GM19324 (cell line): Measurements from ENCODE around the gene VPS39.
"Not testable (repeated sequence)": the region's sequence is repeated elsewhere in the genome, so short reads cannot be mapped to it uniquely, and the experiment has no call there.

Source experiments
- ATAC-seq: cut with Tn5 transposase; IDR thresholded peaks from one replicate; pipeline ENCODE4 v1.9.1; 2021; ENCODE audit warnings: mild to moderate bottlenecking, moderate library complexity; ENCODE audit not compliant: unreplicated experiment, low FRiP score

The VPS39 gene, protein sequence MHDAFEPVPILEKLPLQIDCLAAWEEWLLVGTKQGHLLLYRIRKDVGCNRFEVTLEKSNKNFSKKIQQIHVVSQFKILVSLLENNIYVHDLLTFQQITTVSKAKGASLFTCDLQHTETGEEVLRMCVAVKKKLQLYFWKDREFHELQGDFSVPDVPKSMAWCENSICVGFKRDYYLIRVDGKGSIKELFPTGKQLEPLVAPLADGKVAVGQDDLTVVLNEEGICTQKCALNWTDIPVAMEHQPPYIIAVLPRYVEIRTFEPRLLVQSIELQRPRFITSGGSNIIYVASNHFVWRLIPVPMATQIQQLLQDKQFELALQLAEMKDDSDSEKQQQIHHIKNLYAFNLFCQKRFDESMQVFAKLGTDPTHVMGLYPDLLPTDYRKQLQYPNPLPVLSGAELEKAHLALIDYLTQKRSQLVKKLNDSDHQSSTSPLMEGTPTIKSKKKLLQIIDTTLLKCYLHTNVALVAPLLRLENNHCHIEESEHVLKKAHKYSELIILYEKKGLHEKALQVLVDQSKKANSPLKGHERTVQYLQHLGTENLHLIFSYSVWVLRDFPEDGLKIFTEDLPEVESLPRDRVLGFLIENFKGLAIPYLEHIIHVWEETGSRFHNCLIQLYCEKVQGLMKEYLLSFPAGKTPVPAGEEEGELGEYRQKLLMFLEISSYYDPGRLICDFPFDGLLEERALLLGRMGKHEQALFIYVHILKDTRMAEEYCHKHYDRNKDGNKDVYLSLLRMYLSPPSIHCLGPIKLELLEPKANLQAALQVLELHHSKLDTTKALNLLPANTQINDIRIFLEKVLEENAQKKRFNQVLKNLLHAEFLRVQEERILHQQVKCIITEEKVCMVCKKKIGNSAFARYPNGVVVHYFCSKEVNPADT

DNA sequence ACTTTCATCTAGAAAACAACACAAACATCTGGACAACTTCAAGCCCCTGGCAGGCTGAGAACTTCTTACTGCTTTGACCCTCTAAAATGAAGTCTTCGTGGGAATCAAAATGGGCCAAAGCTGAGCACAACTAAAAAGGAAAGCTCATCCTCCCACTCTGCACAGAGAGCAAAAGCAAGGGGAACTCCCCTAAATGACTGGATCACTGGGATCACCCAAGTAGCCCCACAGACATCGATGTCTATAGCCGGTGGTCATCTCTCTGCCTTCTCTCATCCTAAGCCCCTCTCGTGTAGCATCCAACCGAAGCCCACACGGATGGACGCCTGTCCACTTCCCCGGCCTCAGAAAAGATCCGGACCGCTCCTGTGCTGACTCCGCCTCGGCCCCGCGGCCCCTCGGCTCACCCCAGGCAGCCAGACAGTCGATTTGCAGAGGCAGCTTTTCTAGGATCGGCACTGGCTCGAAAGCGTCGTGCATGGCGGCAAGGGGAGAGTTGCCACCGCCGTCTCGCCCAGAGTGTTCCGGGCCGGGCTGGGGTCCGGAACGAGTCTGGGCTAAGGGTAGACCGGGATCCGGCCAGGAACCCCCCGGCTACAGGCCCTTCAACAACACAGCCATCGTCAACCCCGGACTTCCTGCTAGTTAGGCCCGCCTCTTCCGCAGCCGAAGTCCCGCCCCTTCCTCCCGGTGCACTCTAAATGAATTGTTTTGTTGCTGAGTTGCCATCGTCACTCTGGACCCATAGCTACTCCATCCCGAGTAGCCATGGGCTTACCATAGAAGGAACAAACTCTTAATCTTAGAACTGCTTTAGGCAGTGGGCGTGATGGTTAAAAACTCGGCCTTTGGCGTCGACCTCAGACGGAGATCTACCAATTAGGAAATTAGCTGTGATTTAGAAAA is at the start of gene VPS39:
TSS of gene VPS39 (minus strand) at position 631 of the 906 bp plus-strand sequence. CDS start at position 480, 151 bp downstream.
- ATAC-seq, result peak; percentile 85

DNA sequence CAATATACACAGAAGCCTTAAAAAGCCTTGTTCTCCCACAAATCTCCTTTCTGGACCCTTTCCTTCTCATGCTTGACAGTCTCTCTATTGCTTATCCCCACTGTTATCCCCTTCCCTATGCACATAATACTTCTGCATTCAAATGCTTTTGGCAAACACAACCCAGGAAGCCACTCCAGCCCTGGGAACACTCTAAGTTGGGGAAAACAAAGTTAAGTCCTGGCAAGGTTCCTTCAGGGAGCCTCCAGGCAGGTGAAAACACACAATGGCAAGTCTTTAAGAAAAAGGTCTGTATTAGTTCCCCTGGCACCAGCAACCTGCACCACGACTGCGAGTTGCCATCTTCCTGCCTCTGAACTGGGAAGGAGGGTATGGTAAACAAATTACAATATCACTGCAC is 45.2 kb upstream of the VPS39 start:
- no peak for ATAC-seq

DNA sequence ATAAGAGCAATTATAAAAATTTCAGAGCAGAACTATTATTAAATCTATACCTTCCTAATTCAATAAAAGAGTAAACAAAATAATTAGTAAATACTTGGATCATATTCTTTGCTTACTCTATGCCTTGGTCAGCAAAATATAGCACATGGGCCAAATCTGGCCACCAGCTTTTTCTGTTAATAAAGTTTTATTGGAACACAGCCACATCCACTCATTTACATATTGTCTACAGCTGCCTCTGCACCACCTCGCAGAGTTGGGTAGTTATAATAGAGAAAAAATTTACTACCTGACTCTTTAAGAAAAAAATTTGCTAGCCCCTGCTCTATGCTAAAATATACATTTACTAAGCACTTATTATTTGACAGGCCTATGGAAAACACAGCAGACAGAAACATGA is 32.7 kb upstream of the VPS39 start:
- no peak for ATAC-seq

DNA sequence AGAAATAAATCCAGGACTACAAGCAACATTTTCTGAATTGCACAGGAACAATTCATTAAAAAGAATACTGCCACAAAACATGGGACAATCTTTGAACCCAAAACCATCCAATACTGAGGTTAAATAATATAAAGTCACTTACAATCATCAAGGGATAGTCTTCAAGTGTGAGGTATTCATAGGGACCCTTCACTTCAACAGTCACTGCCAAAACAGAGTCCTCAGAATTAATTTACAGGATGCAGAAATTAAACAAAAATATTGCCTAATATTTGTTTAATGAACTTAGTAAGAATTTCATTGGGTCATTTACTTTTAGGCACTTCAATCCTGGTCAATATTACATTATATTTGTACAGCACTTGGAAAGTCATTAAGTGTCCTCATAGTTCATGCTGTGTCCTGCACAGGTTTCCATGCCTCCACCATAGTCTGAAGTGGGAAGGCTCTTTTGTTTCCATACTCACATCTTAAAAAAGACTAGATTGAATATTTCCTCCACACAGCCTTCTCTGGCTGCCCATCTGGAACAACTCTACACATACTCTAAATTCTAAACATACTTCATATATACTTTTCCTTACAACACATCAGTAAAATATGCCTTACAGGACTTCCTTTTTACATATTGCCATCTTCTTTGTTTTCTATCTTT is 31.6 kb upstream of the VPS39 start:
- ATAC-seq, result no peak

DNA sequence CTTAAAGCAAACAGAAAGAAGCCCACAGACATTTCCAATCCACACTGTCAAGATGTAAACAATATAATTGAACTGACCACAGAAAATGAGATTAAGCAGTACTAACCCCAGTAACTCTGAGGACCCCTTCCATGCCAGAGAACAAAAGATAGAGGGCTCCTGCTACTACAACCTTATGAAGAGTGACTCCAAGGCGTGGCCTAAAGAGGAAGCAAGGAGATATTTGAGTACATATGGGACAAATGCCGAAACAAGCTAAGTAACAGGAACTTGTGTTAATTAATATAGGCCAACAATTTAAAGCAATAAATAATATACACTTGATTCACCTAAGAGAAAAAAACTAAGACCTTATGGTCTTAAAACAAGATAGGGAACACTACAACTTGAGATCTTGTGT is 25.0 kb upstream of the VPS39 start:
- ATAC-seq, result no peak

DNA sequence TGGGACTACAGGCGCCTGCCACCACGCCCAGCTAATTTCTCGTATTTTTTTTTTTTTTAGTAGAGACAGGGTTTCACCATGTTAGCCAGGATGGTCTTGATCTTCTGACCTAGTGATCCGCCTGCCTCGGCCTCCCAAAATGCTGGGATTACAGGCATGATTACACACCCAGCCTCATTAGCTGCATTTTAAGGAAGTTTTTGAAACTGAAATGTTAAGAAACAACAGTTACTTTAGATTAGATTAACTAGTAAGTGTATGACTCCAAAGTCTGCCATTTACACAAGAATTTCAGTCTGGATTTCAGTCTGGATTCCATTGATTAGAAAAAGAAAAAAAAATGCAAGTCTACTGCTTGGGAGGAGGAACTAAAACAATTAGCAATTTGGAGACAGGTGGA is 24.5 kb upstream of the VPS39 start:
- no peak for ATAC-seq

DNA sequence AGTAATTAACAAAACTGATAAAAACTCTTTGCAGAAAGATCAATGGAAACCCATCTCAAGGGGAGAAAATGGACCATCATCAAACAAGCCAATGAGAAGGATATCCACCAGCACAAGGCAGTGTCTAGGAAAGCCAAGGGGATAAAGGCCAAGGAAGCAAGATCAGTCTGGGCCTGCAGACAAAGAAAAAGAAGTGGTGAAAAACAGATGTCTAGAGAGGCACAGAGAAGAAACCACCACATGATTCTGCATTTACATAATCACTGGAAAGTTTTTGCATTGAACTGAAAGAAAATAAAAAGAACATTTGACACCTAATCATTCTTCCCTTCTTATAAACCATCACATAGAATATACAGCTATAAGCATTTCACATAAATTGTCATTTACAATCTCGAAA is 23.0 kb upstream of the VPS39 start:
- no peak for ATAC-seq

DNA sequence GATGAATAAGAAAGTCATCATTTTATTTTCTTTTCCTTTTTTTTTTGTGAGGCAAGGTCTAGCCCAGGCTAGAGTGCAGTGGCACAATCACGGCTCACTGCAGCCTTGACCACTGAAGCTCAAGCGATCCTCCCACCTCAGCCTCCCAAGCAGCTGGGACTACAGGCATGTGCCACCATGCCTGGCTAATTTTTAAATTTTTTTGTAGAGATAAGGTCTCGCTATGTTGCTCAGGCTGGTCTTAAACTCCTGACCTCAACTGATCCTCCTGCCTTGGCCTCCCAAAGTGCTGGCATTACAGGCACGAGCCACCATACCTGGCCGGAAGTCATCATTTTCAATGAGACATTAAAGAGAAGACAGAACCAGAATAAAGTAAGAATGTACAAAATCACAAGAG is 20.9 kb upstream of the VPS39 start:
- ATAC-seq, result not testable (repeated sequence)

DNA sequence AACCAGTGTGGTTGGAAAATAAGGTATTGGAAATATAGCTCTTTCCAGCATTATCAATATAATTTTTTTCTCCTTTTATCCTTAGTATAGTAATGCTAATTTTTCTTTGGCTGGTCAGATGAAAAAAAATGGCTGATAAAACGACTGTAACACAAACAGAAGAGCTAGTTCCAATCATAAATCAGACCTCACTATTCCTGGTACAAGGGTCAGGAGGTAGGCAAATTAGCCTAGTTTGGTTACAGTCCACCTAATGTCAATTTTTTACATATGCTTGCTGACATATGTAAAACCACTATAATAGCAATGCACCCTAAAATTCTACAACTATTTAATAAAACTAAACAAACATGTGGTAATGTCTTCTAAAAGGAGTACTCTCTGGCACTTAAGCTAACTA is 19.9 kb upstream of the VPS39 start:
- ATAC-seq, result no peak

DNA sequence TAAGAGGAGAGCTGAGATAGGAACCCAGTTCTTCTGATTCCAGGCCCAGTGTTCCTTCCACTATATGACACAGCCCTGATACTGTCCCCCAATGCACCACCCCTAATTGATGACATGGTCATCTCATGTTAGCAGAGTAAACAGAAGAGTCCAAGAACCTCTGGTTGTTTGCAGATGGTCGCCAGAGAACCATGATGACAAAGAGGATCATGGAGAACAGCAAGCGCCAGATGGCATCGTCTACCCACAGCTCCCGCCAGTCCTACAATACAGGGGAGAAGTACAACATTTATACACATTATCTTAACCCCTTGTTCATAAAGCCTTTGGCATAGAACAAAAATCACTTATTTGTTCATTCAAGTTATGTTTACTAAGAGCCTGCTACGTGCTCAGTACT is 18.5 kb upstream of the VPS39 start:
- ATAC-seq, result no peak

DNA sequence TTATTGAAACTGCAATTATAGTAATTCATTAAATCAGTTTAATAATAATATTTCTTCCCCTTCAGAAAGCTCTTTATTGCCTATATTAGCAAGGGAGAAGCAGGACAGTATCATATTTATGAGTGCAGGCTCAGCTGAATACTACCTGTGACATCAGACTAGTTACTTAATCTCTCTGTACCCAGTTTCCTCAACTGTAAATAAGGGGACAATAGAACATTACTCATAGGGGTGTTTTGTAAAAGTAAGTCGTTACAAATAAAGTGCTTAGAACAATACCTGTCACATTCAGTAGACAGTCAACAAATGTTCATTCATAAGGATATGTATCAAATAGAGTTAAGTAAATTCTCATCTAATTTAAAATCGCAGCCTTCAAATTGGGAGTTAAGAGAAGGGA is 12.1 kb upstream of the VPS39 start:
- no peak for ATAC-seq

DNA sequence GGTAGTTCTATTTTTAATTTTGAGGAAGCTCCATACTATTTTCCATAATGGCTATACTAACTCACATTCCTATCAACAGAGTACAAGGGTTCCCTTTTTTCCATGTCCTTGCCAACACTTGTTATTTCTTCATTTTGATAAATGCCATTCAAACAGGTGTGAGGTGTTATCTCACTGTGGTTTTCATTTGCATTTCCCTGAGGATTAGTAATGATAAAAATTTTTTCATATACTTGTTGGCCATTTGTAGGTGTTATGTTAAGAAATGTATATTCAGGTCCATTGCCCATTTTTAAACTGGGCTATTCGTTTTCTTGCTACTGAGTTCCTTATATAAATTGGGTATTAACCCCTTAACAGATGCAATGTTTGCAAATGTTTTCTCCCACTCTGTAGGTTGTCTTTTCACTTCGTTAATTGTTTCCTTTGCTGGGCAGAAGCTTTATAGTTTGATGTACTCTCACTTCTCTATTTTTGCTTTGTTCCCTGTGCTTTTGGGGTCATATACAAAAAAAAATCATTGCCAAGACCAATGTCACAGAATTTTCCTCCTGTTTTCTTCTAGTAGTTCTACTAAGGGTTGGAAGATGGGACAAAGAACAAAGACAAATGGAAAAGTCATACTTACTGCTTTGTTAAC is 11.0 kb upstream of the VPS39 start:
- ATAC-seq, result no peak

DNA sequence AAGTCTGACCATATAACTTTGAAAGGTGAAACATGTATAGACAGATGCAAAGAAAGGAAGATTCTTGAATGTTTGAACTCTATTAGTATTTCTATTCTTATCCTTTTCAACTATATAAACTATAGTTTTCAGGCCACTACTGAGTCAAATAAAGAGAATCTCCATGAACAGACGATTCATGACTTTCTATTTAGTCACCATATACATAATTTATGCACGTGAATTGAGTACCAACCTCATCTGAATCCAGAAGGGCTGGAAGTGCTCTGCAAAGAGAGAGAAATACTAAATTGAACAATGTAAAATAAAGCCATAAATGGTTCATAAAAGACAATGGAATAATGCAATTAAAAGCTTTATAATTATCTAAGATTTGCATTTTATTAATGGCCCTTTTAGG is 9.5 kb upstream of the VPS39 start:
- no peak for ATAC-seq

DNA sequence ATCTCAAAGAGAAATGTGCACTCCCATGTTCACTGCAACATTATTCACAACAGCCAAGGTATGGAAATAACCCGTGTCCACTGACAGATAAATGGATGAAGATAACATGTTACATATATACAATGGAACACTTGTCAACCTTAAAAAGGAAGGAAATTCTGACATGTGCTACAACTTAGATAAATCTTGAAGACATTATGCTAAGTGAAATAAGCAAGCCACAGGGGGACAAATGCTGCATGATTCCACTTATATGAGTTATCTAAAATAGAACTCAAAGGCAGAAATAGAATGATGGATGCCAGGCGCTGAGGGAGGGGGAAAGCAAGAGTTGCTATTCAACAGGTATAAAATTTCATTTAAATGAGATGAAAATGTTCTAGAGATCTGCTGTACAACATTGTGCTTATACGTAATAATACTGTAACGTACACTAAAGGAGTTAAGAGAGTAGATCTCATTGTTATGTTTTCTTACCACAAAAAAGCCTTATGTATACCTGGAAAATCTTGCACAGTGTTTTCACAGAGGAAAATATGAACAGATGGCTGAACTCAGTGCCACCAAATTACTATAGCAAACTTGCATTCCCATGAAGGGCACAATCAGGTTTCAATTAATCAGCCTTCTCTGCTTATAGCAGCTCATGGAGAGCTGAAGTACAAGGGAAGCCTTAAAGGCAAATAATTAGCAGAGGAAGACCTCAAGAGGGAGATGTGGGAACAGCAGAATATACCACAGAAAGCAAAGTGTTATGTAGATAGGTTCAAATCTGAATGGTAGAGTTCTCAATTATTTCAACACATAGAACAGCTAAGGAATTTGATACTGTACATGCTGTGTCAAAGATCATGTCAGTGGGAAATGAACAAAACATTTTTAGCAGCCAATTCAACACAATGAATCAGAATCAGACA is 8.1 kb upstream of the VPS39 start:
- ATAC-seq, result no peak

DNA sequence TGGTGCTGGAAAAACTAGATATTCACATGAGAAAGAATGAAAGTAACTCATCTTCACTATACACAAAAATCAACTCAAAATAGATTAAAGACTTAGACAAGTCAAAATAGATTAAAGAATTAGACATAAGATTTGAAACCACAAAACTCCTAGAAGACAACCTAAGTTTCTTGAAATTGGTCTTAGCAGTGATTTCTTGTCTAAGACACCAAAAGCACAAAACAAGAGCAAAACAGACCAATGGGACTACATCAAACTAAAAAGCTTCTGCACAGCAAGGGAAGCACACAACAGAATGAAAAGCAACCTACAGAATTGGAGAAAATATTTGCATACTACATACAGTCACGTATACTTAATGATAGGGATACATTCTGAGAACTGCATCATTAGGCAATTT is 6.5 kb upstream of the VPS39 start:
- no peak for ATAC-seq

DNA sequence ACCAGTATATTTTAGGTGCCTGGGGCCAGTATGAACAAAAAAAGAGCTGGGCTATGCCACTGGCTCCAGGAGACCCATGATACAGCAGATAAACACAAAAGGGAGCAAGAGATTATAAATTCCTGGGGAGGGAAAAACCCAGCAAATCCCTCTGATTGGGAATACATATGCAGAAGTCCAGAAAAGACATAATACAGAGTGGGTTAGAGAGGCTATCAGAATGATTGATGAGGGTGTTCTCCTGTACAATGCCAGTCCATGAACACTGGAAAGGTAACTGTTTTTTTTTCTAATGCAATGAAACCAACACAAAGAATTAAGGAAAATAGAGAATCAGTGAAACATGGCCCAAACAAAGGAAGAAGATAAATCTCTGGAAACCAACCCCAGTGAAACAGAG is 5.4 kb upstream of the VPS39 start:
- no peak for ATAC-seq

DNA sequence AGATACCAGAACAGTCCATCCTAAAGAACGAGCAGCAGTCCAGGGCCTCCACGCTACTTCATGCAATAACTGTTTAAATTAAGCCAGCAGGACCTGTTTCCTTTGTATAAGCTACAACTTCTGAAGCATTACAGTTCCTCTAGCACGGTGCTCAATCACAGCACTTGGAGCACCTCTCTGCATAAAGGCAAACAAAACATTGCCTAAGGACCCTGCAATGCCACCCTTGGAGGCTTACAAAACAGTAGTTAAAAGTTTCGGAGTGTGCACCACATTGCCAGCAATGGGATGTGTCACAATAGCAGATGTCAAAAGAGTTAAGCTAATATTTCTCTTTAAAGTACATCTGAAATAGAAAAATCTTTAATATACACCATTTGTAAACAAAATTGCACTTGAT is 2.6 kb upstream of the VPS39 start:
- ATAC-seq, result no peak

DNA sequence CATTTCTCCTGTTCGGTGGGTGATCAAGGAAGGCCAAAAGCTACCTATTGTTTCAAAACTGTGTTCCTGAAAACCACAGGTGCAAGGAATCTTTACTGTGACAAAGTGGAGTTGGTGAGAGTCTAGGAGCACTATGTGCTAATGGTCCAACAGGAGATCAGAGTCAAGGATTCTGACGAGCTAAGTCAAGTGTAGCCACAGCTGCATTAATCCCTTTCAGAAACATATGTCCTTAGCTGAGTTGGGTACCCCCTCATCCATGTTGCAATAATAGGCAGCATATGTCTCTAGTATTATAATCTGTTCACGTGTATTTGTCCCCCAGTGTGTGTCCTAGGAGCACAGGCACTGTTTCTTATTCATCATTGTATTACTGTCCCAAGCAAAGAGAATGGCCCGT is 1.7 kb downstream of the VPS39 start:
- ATAC-seq, result no peak

DNA sequence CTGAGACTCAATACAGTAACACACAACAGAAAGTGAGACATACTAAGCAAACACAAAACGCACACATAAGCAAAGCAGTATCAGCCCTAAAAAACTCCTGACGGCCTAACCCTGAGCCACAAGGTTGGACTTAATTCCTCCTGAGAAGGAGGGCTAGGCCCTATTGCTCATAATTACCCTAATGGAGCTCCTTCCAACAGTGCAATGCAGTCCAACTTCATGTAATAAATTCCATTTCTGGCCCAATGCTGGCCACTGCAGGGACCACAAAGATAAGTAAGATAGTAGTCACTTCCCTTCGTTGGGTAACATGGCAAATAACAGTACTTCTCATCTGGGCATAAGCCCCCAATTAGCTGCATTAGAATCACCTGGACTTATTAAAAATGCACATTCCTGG is 4.2 kb downstream of the VPS39 start:
- no peak for ATAC-seq
